Measurements from ENCODE around the gene BEST1.

DNA sequence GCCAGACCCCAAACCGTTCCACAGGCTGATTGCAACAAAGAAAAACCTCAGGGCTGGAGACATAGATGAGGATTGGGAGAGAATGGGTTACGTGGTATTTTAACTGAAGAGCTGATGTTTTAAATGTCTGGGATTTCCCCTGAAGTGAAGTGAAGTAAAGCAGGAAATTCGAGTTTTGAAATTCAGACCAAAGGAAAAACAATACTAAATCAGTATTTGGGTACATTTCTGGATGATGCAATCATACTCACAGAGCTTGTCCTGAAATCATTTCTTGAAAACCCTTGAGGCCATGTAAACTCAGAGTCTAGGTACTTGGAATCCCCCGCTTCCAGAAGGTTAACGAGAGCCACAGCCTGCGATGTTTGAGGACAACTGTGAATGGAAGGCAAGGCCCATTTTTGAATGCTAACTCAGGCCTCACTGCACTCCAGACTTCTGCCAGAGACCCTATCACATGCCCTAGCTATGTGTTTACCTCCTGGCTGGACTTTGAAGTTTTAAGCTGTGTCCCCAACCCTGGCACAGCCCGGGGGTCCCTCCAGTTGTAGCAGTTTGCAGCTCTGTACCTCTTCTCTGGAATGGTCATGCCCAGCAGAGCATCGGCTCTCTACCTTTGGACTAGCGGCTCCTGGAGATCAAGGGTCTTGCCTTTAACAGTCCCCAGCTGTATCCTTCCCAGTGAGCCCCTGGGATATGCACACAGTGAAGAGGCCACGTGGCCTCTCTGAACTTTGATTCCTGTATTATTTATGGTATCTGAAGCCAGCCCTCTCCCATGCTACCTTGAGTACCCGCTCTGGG is 22.7 kb downstream of the BEST1 start:
- TF ChIP-seq, protein P1, sequence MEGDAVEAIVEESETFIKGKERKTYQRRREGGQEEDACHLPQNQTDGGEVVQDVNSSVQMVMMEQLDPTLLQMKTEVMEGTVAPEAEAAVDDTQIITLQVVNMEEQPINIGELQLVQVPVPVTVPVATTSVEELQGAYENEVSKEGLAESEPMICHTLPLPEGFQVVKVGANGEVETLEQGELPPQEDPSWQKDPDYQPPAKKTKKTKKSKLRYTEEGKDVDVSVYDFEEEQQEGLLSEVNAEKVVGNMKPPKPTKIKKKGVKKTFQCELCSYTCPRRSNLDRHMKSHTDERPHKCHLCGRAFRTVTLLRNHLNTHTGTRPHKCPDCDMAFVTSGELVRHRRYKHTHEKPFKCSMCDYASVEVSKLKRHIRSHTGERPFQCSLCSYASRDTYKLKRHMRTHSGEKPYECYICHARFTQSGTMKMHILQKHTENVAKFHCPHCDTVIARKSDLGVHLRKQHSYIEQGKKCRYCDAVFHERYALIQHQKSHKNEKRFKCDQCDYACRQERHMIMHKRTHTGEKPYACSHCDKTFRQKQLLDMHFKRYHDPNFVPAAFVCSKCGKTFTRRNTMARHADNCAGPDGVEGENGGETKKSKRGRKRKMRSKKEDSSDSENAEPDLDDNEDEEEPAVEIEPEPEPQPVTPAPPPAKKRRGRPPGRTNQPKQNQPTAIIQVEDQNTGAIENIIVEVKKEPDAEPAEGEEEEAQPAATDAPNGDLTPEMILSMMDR (IDR thresholded peaks at IDR 0.05): no peak
- TF ChIP-seq POLR2AphosphoS5 (IDR thresholded peaks at IDR 0.05; ENCODE audit: low read depth, low read length): no peak
- TF ChIP-seq, protein P2, sequence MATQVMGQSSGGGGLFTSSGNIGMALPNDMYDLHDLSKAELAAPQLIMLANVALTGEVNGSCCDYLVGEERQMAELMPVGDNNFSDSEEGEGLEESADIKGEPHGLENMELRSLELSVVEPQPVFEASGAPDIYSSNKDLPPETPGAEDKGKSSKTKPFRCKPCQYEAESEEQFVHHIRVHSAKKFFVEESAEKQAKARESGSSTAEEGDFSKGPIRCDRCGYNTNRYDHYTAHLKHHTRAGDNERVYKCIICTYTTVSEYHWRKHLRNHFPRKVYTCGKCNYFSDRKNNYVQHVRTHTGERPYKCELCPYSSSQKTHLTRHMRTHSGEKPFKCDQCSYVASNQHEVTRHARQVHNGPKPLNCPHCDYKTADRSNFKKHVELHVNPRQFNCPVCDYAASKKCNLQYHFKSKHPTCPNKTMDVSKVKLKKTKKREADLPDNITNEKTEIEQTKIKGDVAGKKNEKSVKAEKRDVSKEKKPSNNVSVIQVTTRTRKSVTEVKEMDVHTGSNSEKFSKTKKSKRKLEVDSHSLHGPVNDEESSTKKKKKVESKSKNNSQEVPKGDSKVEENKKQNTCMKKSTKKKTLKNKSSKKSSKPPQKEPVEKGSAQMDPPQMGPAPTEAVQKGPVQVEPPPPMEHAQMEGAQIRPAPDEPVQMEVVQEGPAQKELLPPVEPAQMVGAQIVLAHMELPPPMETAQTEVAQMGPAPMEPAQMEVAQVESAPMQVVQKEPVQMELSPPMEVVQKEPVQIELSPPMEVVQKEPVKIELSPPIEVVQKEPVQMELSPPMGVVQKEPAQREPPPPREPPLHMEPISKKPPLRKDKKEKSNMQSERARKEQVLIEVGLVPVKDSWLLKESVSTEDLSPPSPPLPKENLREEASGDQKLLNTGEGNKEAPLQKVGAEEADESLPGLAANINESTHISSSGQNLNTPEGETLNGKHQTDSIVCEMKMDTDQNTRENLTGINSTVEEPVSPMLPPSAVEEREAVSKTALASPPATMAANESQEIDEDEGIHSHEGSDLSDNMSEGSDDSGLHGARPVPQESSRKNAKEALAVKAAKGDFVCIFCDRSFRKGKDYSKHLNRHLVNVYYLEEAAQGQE (IDR thresholded peaks at IDR 0.05; ENCODE audit: insufficient read depth in 1 of 2, low read depth in 2 of 2, low read length in 1 of 2): no peak
